GM12892 (cell line): ENCODE data around the gene VAT1.
"Not testable (repeated sequence)": the region's sequence is repeated elsewhere in the genome, so short reads cannot be mapped to it uniquely, and the experiment has no call there.

ENCODE experiments used
- POLR2A ChIP-seq: IDR thresholded peaks from 2 replicates; pipeline ENCODE4 v1.6.1; 2011; ENCODE audit warnings: low read depth, low read length, control low read depth
- POLR2AphosphoS5 ChIP-seq: IDR thresholded peaks from 2 replicates; pipeline ENCODE4 v1.6.1; 2011; ENCODE audit warnings: low read depth, low read length, control low read depth
- TAF1 ChIP-seq: IDR thresholded peaks from 2 replicates; pipeline ENCODE4 v1.6.1; 2011; ENCODE audit warnings: low read depth, mild to moderate bottlenecking, control low read depth, low read length, borderline replicate concordance

DNA sequence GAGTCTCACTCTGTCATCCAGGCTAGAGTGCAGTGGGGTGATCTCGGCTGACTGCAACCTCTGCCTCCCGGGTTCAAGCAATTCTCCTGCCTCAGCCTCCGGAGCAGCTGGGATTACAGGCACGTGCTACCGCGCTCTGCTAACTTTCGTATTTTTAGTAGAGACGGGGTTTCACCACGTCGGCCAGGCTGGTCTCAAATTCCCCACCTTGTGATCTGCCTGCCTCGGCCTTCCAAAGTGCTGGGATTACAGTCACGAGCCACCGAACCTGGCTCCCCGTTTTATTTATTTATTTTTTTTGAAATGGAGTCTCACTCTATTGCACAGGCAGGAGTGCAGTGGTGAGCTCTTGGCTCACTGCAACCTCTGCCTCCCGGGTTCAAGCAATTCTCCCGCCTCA lies 46.5 kb downstream of the VAT1 start:
- not testable (repeated sequence) for TF ChIP-seq POLR2AphosphoS5, TAF1, POLR2A
